ENCODE measurements around the gene ERO1B.

ERO1B gene

DNA sequence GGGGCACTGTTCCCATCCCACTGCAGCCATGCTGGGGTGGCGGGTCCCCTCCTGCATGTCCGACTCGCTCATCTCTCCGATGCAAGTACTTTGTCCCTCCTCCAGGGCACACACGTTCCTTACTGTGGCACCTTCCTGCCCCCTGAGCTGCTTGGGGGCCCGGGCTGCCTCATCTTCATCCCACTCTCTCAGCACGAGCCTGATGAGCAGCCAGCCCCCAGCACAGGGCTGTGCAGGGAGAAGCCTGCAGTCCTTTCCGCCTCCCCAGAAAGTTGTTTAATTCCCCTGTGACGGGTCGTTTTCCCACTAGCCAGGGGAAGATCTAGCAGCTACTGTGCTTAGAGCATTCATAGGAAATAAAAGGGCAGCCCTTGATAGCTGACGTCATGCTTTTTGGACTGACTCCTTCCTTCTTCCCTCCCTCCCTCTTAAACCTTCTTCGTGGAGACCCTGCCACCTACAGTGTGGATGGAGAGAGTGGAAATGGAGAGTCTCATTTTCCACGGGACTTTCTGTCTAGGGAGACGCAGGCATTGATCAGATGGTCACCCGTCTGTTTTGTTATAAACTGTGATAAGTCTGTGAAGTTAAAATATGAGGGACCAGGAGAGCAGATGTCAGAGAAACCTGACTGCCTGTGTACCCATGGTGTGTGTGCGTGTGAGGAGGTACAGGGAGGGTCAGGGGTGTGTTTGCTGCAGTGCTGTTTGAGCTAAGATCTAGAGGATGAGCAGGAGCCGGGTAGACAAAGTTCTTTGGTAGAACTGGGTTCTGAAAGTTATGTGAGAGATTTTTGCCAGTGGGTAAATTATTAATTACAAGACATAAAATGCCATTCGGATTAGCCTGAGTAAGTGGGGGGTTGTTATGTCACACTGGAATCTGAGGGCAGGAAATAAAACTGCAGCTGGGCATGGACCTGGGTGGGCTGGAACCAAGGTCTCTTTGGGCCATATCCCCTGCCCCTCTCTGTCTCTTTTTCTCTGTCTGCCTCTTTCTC lies 105.1 kb downstream of the ERO1B start:
- no peak for DNase-seq

- no peak for DNase-seq
Observed at GRCh38 chr1:236175642-236176336, 106.0 kb downstream of the ERO1B start.

GRCh38 chr1:236173174-236173767 lies 108.5 kb downstream of the ERO1B start:
- DNase-seq, result no peak

GRCh38 chr1:236172041-236172579 lies 109.6 kb downstream of the ERO1B start:
- no peak for DNase-seq

- DNase-seq, result no peak
Observed at GRCh38 chr1:236168716-236169429, 112.9 kb downstream of the ERO1B start.

- DNase-seq, result no peak
Observed at GRCh38 chr1:236167578-236167977, 114.2 kb downstream of the ERO1B start.

GRCh38 chr1:236167154-236167553 lies 114.6 kb downstream of the ERO1B start:
- no peak for DNase-seq

GRCh38 chr1:236166041-236166440 lies 115.7 kb downstream of the ERO1B start:
- no peak for DNase-seq
